ENCODE results near the gene LAMB3. TPM values are rescaled to one million over a fixed set of nuclear protein-coding genes. Genes with fewer than 3 reads are reported as not detected.

The LAMB3 gene
- total RNA-seq, 4 donors from 2014 or later, result 2.5 to 69.9 (median 6.3) TPM

GRCh38 chr1:209576392-209577197 is 75.6 kb downstream of the LAMB3 start:
- DNase-seq (ENCODE audit: low spot score), result peak; percentile 73

GRCh38 chr1:209570743-209571142 is 81.5 kb downstream of the LAMB3 start:
- ATAC-seq (ENCODE audit: low FRiP score) (no peak), DNase-seq (ENCODE audit: low spot score) (no peak)
- TF ChIP-seq CTCF (IDR thresholded peaks at IDR 0.05), result no peak

More at GRCh38 chr1:209576392-209577197, 75.6 kb downstream of the LAMB3 start:
- ATAC-seq (ENCODE audit: low FRiP score), result peak; percentile 74
- peak in 1 of 3 donors; percentile 79 for TF ChIP-seq CTCF (IDR thresholded peaks at IDR 0.05)

GRCh38 chr1:209569455-209570207 is 82.6 kb downstream of the LAMB3 start:
- ATAC-seq (ENCODE audit: low FRiP score) (no peak), DNase-seq (ENCODE audit: low spot score) (peak; percentile 84)
- TF ChIP-seq CTCF (IDR thresholded peaks at IDR 0.05), result no peak

- no peak for ATAC-seq (ENCODE audit: low FRiP score)
- no peak for TF ChIP-seq CTCF (IDR thresholded peaks at IDR 0.05)
- no peak for DNase-seq (ENCODE audit: low spot score)
Observed at GRCh38 chr1:209567698-209568175, 84.5 kb downstream of the LAMB3 start.

GRCh38 chr1:209565759-209566678 is 86.2 kb downstream of the LAMB3 start:
- peak in 1 of 3 donors; percentile 17 for TF ChIP-seq CTCF (IDR thresholded peaks at IDR 0.05)
- peak; percentile 80 for ATAC-seq (ENCODE audit: low FRiP score)

More at GRCh38 chr1:209565759-209566678, 86.2 kb downstream of the LAMB3 start:
- peak; percentile 69 for DNase-seq (ENCODE audit: low spot score)

Other genes with a start within 250 kb of the LAMB3 start
- gene CAMK1G, start 68.7 kb downstream of the LAMB3 start, total RNA-seq, result not detected
- gene G0S2, start 23.0 kb upstream of the LAMB3 start, total RNA-seq, result 1,000 to 10,000 TPM in 3 of 4 donors, 100 to 1,000 TPM in 1; 423 to 6,912 (median 1,538) TPM
- 10 to 100 TPM; 12.8 to 47.3 (median 18.0) TPM for gene HSD11B1, start 52.4 kb upstream of the LAMB3 start, total RNA-seq
- 1 to 10 TPM; 2.5 to 9.0 (median 3.6) TPM for gene TRAF3IP3, start 103.6 kb upstream of the LAMB3 start, total RNA-seq
- gene C1orf74, start 132.1 kb upstream of the LAMB3 start, total RNA-seq, result 1 to 10 TPM in 2 of 4 donors, under 1 TPM in 2; 0.37 to 1.9 (median 1.0) TPM
- 1 to 10 TPM in 2 of 4 donors, under 1 TPM in 2; 0.44 to 1.4 (median 1.0) TPM for gene IRF6, start 153.7 kb upstream of the LAMB3 start, total RNA-seq
- gene UTP25, start 175.5 kb upstream of the LAMB3 start, total RNA-seq, result 10 to 100 TPM in 1 of 4 donors, 1 to 10 TPM in 3; 6.6 to 18.5 (median 9.2) TPM

Measured in omental fat pad (tissue), 4 donors.